Hippocampal formation (tissue), 2 donors: ENCODE measurements around the gene B4GALT7.
A peak's percentile ranks its signal among the peaks of the same experiment; 100 is the strongest.

Experiments
- DNase-seq, 2 donors: peaks; one replicate each; lab custom pipeline; 2025; lab: John Stamatoyannopoulos, UW

B4GALT7 gene

GRCh38 chr5:177593511-177593910, 6.4 kb upstream of the B4GALT7 start:
- no peak for DNase-seq

GRCh38 chr5:177594071-177594470, 5.9 kb upstream of the B4GALT7 start:
- DNase-seq, result no peak

GRCh38 chr5:177595026-177595585, 4.8 kb upstream of the B4GALT7 start:
- DNase-seq, result no peak

- DNase-seq, result no peak
Observed at GRCh38 chr5:177595991-177596774, 3.7 kb upstream of the B4GALT7 start.

- DNase-seq, result no peak
Observed at GRCh38 chr5:177596775-177597238, 3.1 kb upstream of the B4GALT7 start.

- no peak for DNase-seq
Observed at GRCh38 chr5:177598477-177598876, 1.5 kb upstream of the B4GALT7 start.

- DNase-seq, result no peak
Observed at GRCh38 chr5:177600508-177601018, 631 bp downstream of the B4GALT7 start.

GRCh38 chr5:177601126-177601525, 1.2 kb downstream of the B4GALT7 start:
- DNase-seq, result no peak

- no peak for DNase-seq
Observed at GRCh38 chr5:177601577-177602457, 1.9 kb downstream of the B4GALT7 start.

GRCh38 chr5:177602458-177602830, 2.5 kb downstream of the B4GALT7 start:
- DNase-seq, result no peak

GRCh38 chr5:177603631-177604030, 3.7 kb downstream of the B4GALT7 start:
- DNase-seq, result no peak

- no peak for DNase-seq
Observed at GRCh38 chr5:177604116-177604521, 4.2 kb downstream of the B4GALT7 start.

- DNase-seq, result no peak
Observed at GRCh38 chr5:177604656-177605055, 4.7 kb downstream of the B4GALT7 start.

GRCh38 chr5:177605078-177605477, 5.1 kb downstream of the B4GALT7 start:
- no peak for DNase-seq

GRCh38 chr5:177605667-177606066, 5.7 kb downstream of the B4GALT7 start:
- DNase-seq, result no peak

- no peak for DNase-seq
Observed at GRCh38 chr5:177606071-177607051, 6.4 kb downstream of the B4GALT7 start.

GRCh38 chr5:177607115-177607451, 7.2 kb downstream of the B4GALT7 start:
- DNase-seq, result no peak

- DNase-seq, result peak in 1 of 2 donors; percentile 62
Observed at GRCh38 chr5:177607452-177608192, 7.7 kb downstream of the B4GALT7 start.

GRCh38 chr5:177608243-177609075, 8.5 kb downstream of the B4GALT7 start:
- DNase-seq, result no peak
